Transverse colon (tissue), 4 donors: ENCODE results near the gene PHYHIPL.

Experiments used
- POLR2AphosphoS5 ChIP-seq, 3 donors: sonication (generic); formaldehyde crosslinking; IDR thresholded peaks; one replicate each; pipeline ENCODE4 v1.6.1; 2016; ENCODE audit warnings: antibody characterized with exemption in 3 of 3
- TF ChIP-seq, protein P1 (sequence below), 5 experiments: fragments of 200-600 bp in 3 of 5; fragments of 450-650 bp in 2 of 5; sonication (generic) in 3 of 5; IDR thresholded peaks; 1 replicate in 2 of 5; 2 replicates in 3 of 5; pipeline ENCODE4 v1.5.1; 2016 to 2017; ENCODE audit warnings: antibody characterized with exemption in 5 of 5, inconsistent platforms in 3 of 5, mild to moderate bottlenecking in 2 of 5, moderate library complexity in 1 of 5

- TF ChIP-seq POLR2AphosphoS5 (IDR thresholded peaks at IDR 0.05) = no peak
- TF ChIP-seq, protein P1, sequence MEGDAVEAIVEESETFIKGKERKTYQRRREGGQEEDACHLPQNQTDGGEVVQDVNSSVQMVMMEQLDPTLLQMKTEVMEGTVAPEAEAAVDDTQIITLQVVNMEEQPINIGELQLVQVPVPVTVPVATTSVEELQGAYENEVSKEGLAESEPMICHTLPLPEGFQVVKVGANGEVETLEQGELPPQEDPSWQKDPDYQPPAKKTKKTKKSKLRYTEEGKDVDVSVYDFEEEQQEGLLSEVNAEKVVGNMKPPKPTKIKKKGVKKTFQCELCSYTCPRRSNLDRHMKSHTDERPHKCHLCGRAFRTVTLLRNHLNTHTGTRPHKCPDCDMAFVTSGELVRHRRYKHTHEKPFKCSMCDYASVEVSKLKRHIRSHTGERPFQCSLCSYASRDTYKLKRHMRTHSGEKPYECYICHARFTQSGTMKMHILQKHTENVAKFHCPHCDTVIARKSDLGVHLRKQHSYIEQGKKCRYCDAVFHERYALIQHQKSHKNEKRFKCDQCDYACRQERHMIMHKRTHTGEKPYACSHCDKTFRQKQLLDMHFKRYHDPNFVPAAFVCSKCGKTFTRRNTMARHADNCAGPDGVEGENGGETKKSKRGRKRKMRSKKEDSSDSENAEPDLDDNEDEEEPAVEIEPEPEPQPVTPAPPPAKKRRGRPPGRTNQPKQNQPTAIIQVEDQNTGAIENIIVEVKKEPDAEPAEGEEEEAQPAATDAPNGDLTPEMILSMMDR (IDR thresholded peaks at IDR 0.05) = no peak
Observed at GRCh38 chr10:59135275-59135674, 41.2 kb upstream of the PHYHIPL start.
